ENCODE data around the gene ST7.
"Not testable (repeated sequence)": the region's sequence is repeated elsewhere in the genome, so short reads cannot be mapped to it uniquely, and the experiment has no call there.

Gene ST7

DNA sequence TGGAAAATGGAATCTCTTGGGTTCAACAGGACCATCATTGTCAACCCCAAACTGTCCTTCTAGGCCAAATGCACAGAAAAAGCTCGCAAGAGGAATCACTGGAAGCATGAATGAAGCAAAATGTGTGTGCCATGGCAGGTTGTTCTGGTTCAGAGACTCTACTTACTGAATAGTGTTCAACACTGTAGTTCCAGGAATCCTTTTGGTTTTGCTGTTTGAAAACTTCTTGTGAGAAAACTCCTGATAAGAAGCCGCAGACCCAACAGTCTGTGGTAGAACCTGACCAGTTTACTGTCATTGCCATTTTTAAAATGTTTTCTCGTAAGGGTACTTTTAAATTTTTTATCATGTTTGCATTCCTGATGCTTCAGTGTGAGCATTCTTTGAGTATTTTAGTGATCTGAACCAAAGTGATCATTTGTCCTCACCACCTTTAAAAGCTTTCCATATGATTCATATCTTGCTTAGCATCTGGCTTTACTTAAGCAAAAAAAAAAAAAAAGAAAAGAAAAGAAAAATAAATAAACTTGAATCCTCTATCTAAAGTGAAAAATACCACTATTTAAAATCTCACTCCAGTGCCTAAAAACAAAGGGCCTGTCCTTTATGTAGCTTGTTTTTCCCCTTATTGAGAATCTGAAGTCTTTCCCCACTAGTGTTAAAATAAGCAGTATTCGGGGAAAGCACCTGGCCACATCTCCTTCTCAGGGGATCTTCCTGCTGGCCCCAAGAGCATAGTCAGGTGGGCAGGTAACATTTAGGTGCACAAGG lies 277.2 kb downstream of the ST7 start:
- TF ChIP-seq, protein P1, sequence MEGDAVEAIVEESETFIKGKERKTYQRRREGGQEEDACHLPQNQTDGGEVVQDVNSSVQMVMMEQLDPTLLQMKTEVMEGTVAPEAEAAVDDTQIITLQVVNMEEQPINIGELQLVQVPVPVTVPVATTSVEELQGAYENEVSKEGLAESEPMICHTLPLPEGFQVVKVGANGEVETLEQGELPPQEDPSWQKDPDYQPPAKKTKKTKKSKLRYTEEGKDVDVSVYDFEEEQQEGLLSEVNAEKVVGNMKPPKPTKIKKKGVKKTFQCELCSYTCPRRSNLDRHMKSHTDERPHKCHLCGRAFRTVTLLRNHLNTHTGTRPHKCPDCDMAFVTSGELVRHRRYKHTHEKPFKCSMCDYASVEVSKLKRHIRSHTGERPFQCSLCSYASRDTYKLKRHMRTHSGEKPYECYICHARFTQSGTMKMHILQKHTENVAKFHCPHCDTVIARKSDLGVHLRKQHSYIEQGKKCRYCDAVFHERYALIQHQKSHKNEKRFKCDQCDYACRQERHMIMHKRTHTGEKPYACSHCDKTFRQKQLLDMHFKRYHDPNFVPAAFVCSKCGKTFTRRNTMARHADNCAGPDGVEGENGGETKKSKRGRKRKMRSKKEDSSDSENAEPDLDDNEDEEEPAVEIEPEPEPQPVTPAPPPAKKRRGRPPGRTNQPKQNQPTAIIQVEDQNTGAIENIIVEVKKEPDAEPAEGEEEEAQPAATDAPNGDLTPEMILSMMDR (IDR thresholded peaks at IDR 0.05; ENCODE audit: low read depth, low read length): no peak
- no peak overlapping the region for H3K4me3 ChIP-seq (ENCODE audit: low read depth, low read length)

DNA sequence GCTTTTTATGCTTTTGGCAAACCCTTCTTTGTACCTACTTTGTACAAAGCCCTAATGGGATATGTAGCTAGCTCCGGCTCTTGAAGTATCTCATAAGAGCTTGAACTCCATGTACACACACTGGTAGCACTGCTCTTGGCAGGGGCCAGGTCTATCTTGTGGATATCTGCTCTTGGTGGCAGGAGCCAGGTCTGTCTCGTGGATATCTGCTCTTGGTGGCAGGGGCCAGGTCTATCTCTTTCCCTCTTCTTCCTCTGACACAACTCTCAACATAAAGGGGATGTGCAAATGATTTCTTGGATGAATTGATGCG lies 277.7 kb downstream of the ST7 start:
- TF ChIP-seq, protein P1 (IDR thresholded peaks at IDR 0.05; ENCODE audit: low read depth, low read length): no peak
- no peak overlapping the region for H3K4me3 ChIP-seq (ENCODE audit: low read depth, low read length)

DNA sequence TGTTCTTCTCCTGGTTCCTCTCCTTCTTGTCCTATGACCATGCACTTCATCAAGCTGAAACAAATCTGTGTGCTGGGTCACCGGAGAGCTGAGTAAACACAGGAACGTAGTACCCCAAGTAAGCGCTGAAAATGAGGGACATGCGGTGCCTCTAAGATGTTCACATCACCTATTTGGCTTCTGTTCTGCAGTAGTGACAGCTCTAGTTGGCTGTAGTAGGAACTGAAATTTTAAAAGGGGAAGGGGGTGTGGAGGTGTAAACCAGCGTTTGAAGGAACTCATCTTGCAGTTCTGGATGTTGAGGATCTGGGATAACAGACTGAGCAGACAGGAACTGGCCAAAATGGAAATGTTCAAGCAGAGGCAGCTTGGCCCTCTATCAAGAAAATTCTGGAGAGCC lies 284.3 kb downstream of the ST7 start:
- TF ChIP-seq, protein P1 (IDR thresholded peaks at IDR 0.05; ENCODE audit: low read depth, low read length): no peak
- no peak overlapping the region for H3K4me3 ChIP-seq (ENCODE audit: low read depth, low read length)

DNA sequence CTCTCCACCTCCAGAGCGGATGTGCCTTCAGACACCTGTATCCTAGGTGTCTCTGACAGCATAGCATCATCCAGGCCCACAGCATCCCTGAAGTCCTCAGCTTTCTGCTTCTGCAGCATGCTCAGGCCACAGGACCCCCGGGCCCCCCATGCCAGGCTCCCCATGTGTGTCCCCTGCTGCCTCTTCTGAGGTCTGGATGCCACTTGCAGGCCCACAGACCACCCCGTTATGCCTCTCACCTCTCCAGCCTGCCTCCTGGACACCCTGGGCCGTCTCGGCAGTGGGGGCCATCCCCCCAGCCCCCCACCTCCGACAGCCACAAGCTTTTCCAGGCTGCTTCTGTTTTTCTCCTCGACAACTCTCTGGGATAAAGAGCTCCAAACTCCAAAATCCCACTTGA lies 285.2 kb downstream of the ST7 start:
- H3K4me3 ChIP-seq (ENCODE audit: low read depth, low read length): no peak overlapping the region
- TF ChIP-seq, protein P1 (IDR thresholded peaks at IDR 0.05; ENCODE audit: low read depth, low read length): no peak

DNA sequence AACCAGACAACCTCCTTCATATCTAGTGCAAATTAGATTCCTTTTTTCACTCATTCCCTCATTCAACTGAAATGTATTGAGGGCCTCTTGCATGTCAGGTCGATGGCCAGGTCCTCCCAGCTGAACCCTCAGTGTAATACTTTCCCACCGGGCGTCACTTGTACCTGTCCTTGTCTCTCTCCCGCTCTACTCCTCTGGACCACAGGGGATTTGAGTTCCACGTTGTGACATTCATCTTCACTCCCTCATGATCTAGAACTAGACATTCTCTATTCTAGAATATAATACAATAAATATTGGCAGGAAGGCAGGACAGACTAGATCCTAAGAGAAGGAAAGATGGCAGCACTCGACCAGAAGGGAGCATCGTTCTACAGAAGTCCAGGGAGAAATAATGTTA lies 285.6 kb downstream of the ST7 start:
- TF ChIP-seq, protein P1 (IDR thresholded peaks at IDR 0.05; ENCODE audit: low read depth, low read length): no peak
- H3K4me3 ChIP-seq (ENCODE audit: low read depth, low read length): no peak overlapping the region

DNA sequence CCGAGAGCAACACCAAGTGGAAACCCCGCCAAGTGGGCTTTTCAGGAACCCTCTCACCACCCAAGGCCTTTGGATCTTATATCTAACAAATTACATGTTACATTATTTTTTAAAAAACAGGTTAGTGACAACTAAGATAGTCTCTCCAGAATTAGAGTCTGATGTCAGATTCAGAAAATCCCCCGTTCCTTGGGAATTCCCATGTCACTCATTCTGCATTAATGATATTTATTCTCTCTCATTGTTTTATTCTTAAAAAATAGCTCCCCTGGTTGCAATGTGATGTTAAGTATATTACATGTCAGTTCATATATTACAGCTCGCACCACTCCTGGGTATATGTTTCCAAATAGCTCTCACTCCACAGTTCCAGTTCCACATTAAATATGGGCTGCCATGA lies 287.8 kb downstream of the ST7 start:
- TF ChIP-seq, protein P1 (IDR thresholded peaks at IDR 0.05; ENCODE audit: low read depth, low read length): no peak
- H3K4me3 ChIP-seq (ENCODE audit: low read depth, low read length): no peak overlapping the region

DNA sequence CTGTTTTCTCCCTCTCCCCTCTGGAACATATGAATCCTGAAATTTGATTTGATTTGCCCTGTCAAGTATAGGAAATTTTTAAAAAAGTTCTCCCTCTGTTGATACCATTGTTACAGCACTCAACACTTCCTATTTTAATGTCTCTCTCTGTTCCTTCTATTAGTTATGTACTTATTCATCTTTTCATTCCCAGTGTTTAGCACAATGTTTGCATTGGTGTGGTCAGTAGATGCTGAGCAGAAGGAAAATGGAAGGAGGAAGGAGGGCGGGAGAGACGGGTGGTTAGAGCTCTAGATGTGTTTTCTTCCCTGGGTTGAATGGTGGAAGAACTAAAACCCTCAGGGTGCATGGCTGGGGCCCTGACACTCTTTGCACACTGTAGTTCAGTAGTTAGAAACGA lies 290.1 kb downstream of the ST7 start:
- TF ChIP-seq, protein P1 (IDR thresholded peaks at IDR 0.05; ENCODE audit: low read depth, low read length): no peak

DNA sequence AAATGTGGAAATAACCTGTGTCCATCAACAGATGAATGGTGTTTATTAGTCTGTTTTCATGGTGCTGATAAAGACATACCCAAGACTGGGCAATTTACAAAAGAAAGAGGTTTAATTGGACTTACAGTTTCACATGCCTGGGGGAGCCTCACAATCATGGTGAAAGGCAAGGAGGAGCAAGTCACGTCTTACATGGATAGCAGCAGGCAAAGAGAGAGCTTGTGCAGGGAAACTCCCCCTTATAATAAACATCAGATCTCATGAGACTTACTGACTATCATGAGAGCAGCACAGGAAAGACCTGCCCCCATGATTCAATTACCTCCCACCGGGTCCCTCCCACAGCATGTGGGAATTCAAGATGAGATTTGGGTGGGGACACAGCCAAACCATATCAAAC lies 292.4 kb downstream of the ST7 start:
- H3K4me3 ChIP-seq (ENCODE audit: low read depth, low read length): not testable (repeated sequence)

More for the DNA sequence above, 290.1 kb downstream of the ST7 start:
- no peak overlapping the region for H3K4me3 ChIP-seq (ENCODE audit: low read depth, low read length)
